Measurements from ENCODE around the gene HIVEP3.

The HIVEP3 gene

GRCh38 chr1:41582851-41583657 is 335.7 kb downstream of the HIVEP3 start:
- Histone ChIP-seq H3K9ac (ENCODE audit: low read length in 5 of 5) (no peak overlapping the region), H3K27ac (ENCODE audit: low read depth, low read length) (no peak overlapping the region), H3K4me1 (ENCODE audit: control insufficient read depth in 5 of 5, insufficient read depth in 5 of 5, low read length in 5 of 5) (peaks cover 0 to 4% (median 0%) of the 10 kb centered on the region in 5 donors), H3K4me3 (ENCODE audit: low read depth in 1 of 5, low read length in 5 of 5) (no peak overlapping the region), H3K36me3 (ENCODE audit: control insufficient read depth in 5 of 5, insufficient read depth in 5 of 5, low read length in 5 of 5) (peaks cover 0 to 15% (median 11%) of the 10 kb centered on the region in 5 donors), H3K9me3 (ENCODE audit: control insufficient read depth in 5 of 5, low read length in 5 of 5) (no peaks in the 10 kb centered on the region), H3K27me3 (ENCODE audit: control insufficient read depth in 5 of 5, insufficient read depth in 4 of 5, low read length in 5 of 5) (no peaks in the 10 kb centered on the region)

- no peak overlapping the region for H3K4me3 ChIP-seq (ENCODE audit: low read depth in 1 of 5, low read length in 5 of 5)
These were observed 336.4 kb downstream of the HIVEP3 start for GRCh38 chr1:41582351-41582750.

GRCh38 chr1:41582004-41582325 is 336.8 kb downstream of the HIVEP3 start:
- no peaks in the 10 kb centered on the region for H3K27me3 ChIP-seq (ENCODE audit: control insufficient read depth in 5 of 5, insufficient read depth in 4 of 5, low read length in 5 of 5)
- H3K4me3 ChIP-seq (ENCODE audit: low read depth in 1 of 5, low read length in 5 of 5) = no peak overlapping the region
- H3K9ac ChIP-seq (ENCODE audit: low read length in 5 of 5) = no peak overlapping the region
- peaks cover 0 to 15% (median 11%) of the 10 kb centered on the region in 5 donors for H3K36me3 ChIP-seq (ENCODE audit: control insufficient read depth in 5 of 5, insufficient read depth in 5 of 5, low read length in 5 of 5)
- H3K27ac ChIP-seq (ENCODE audit: low read depth, low read length) = no peak overlapping the region
- no peaks in the 10 kb centered on the region for H3K9me3 ChIP-seq (ENCODE audit: control insufficient read depth in 5 of 5, low read length in 5 of 5)
- H3K4me1 ChIP-seq (ENCODE audit: control insufficient read depth in 5 of 5, insufficient read depth in 5 of 5, low read length in 5 of 5) = peaks cover 0 to 4% (median 2%) of the 10 kb centered on the region in 5 donors

More at GRCh38 chr1:41582351-41582750, 336.4 kb downstream of the HIVEP3 start:
- no peak overlapping the region for H3K27ac ChIP-seq (ENCODE audit: low read depth, low read length)
- H3K36me3 ChIP-seq (ENCODE audit: control insufficient read depth in 5 of 5, insufficient read depth in 5 of 5, low read length in 5 of 5) = peaks cover 0 to 15% (median 11%) of the 10 kb centered on the region in 5 donors
- no peaks in the 10 kb centered on the region for H3K9me3 ChIP-seq (ENCODE audit: control insufficient read depth in 5 of 5, low read length in 5 of 5)
- H3K9ac ChIP-seq (ENCODE audit: low read length in 5 of 5) = no peak overlapping the region
- no peaks in the 10 kb centered on the region for H3K27me3 ChIP-seq (ENCODE audit: control insufficient read depth in 5 of 5, insufficient read depth in 4 of 5, low read length in 5 of 5)
- H3K4me1 ChIP-seq (ENCODE audit: control insufficient read depth in 5 of 5, insufficient read depth in 5 of 5, low read length in 5 of 5) = peaks cover 0 to 4% (median 0%) of the 10 kb centered on the region in 5 donors

GRCh38 chr1:41581216-41582003 is 337.3 kb downstream of the HIVEP3 start:
- Histone ChIP-seq H3K27ac (ENCODE audit: low read depth, low read length) (no peak overlapping the region), H3K9ac (ENCODE audit: low read length in 5 of 5) (no peak overlapping the region), H3K4me1 (ENCODE audit: control insufficient read depth in 5 of 5, insufficient read depth in 5 of 5, low read length in 5 of 5) (peaks cover 0 to 10% (median 5%) of the 10 kb centered on the region in 5 donors), H3K27me3 (ENCODE audit: control insufficient read depth in 5 of 5, insufficient read depth in 4 of 5, low read length in 5 of 5) (no peaks in the 10 kb centered on the region), H3K36me3 (ENCODE audit: control insufficient read depth in 5 of 5, insufficient read depth in 5 of 5, low read length in 5 of 5) (peaks cover 0 to 15% (median 11%) of the 10 kb centered on the region in 5 donors), H3K4me3 (ENCODE audit: low read depth in 1 of 5, low read length in 5 of 5) (no peak overlapping the region), H3K9me3 (ENCODE audit: control insufficient read depth in 5 of 5, low read length in 5 of 5) (no peaks in the 10 kb centered on the region)

GRCh38 chr1:41580520-41581172 is 338.1 kb downstream of the HIVEP3 start:
- no peak overlapping the region for H3K9ac ChIP-seq (ENCODE audit: low read length in 5 of 5)
- peaks cover 0 to 12% (median 5%) of the 10 kb centered on the region in 5 donors for H3K4me1 ChIP-seq (ENCODE audit: control insufficient read depth in 5 of 5, insufficient read depth in 5 of 5, low read length in 5 of 5)
- no peaks in the 10 kb centered on the region for H3K27me3 ChIP-seq (ENCODE audit: control insufficient read depth in 5 of 5, insufficient read depth in 4 of 5, low read length in 5 of 5)
- H3K36me3 ChIP-seq (ENCODE audit: control insufficient read depth in 5 of 5, insufficient read depth in 5 of 5, low read length in 5 of 5) = peaks cover 0 to 15% (median 11%) of the 10 kb centered on the region in 5 donors
- no peaks in the 10 kb centered on the region for H3K9me3 ChIP-seq (ENCODE audit: control insufficient read depth in 5 of 5, low read length in 5 of 5)
- H3K4me3 ChIP-seq (ENCODE audit: low read depth in 1 of 5, low read length in 5 of 5) = no peak overlapping the region
- no peak overlapping the region for H3K27ac ChIP-seq (ENCODE audit: low read depth, low read length)

GRCh38 chr1:41580021-41580420 is 338.7 kb downstream of the HIVEP3 start:
- peaks cover 0 to 12% (median 5%) of the 10 kb centered on the region in 5 donors for H3K4me1 ChIP-seq (ENCODE audit: control insufficient read depth in 5 of 5, insufficient read depth in 5 of 5, low read length in 5 of 5)
- no peaks in the 10 kb centered on the region for H3K27me3 ChIP-seq (ENCODE audit: control insufficient read depth in 5 of 5, insufficient read depth in 4 of 5, low read length in 5 of 5)
- peaks cover 0 to 15% (median 11%) of the 10 kb centered on the region in 5 donors for H3K36me3 ChIP-seq (ENCODE audit: control insufficient read depth in 5 of 5, insufficient read depth in 5 of 5, low read length in 5 of 5)
- no peaks in the 10 kb centered on the region for H3K9me3 ChIP-seq (ENCODE audit: control insufficient read depth in 5 of 5, low read length in 5 of 5)
- H3K4me3 ChIP-seq (ENCODE audit: low read depth in 1 of 5, low read length in 5 of 5) = no peak overlapping the region
- no peak overlapping the region for H3K27ac ChIP-seq (ENCODE audit: low read depth, low read length)
- no peak overlapping the region for H3K9ac ChIP-seq (ENCODE audit: low read length in 5 of 5)

GRCh38 chr1:41578712-41579335 is 339.9 kb downstream of the HIVEP3 start:
- Histone ChIP-seq H3K4me3 (ENCODE audit: low read depth in 1 of 5, low read length in 5 of 5) (no peak overlapping the region), H3K9ac (ENCODE audit: low read length in 5 of 5) (no peak overlapping the region), H3K27ac (ENCODE audit: low read depth, low read length) (no peak overlapping the region), H3K27me3 (ENCODE audit: control insufficient read depth in 5 of 5, insufficient read depth in 4 of 5, low read length in 5 of 5) (no peaks in the 10 kb centered on the region), H3K4me1 (ENCODE audit: control insufficient read depth in 5 of 5, insufficient read depth in 5 of 5, low read length in 5 of 5) (peaks cover 0 to 24% (median 16%) of the 10 kb centered on the region in 5 donors), H3K36me3 (ENCODE audit: control insufficient read depth in 5 of 5, insufficient read depth in 5 of 5, low read length in 5 of 5) (peaks cover 0 to 5% (median 3%) of the 10 kb centered on the region in 5 donors), H3K9me3 (ENCODE audit: control insufficient read depth in 5 of 5, low read length in 5 of 5) (no peaks in the 10 kb centered on the region)

- Histone ChIP-seq H3K4me1 (ENCODE audit: control insufficient read depth in 5 of 5, insufficient read depth in 5 of 5, low read length in 5 of 5) (peaks cover 0 to 34% (median 18%) of the 10 kb centered on the region in 5 donors), H3K27me3 (ENCODE audit: control insufficient read depth in 5 of 5, insufficient read depth in 4 of 5, low read length in 5 of 5) (no peaks in the 10 kb centered on the region), H3K9ac (ENCODE audit: low read length in 5 of 5) (no peak overlapping the region), H3K36me3 (ENCODE audit: control insufficient read depth in 5 of 5, insufficient read depth in 5 of 5, low read length in 5 of 5) (peaks cover 0 to 3% (median 0%) of the 10 kb centered on the region in 5 donors), H3K4me3 (ENCODE audit: low read depth in 1 of 5, low read length in 5 of 5) (no peak overlapping the region), H3K27ac (ENCODE audit: low read depth, low read length) (no peak overlapping the region), H3K9me3 (ENCODE audit: control insufficient read depth in 5 of 5, low read length in 5 of 5) (no peaks in the 10 kb centered on the region)
These were observed 342.1 kb downstream of the HIVEP3 start for GRCh38 chr1:41576620-41577019.

GRCh38 chr1:41576206-41576605 is 342.5 kb downstream of the HIVEP3 start:
- Histone ChIP-seq H3K4me1 (ENCODE audit: control insufficient read depth in 5 of 5, insufficient read depth in 5 of 5, low read length in 5 of 5) (peaks cover 0 to 34% (median 18%) of the 10 kb centered on the region in 5 donors), H3K4me3 (ENCODE audit: low read depth in 1 of 5, low read length in 5 of 5) (no peak overlapping the region), H3K9ac (ENCODE audit: low read length in 5 of 5) (no peak overlapping the region), H3K36me3 (ENCODE audit: control insufficient read depth in 5 of 5, insufficient read depth in 5 of 5, low read length in 5 of 5) (peaks cover 0 to 4% (median 0%) of the 10 kb centered on the region in 5 donors), H3K27me3 (ENCODE audit: control insufficient read depth in 5 of 5, insufficient read depth in 4 of 5, low read length in 5 of 5) (no peaks in the 10 kb centered on the region), H3K27ac (ENCODE audit: low read depth, low read length) (no peak overlapping the region), H3K9me3 (ENCODE audit: control insufficient read depth in 5 of 5, low read length in 5 of 5) (no peaks in the 10 kb centered on the region)

Data from subcutaneous abdominal adipose tissue (tissue), 5 donors.